ENCODE measurements around the gene COL26A1.
A peak's percentile ranks its signal among the peaks of the same experiment; 100 is the strongest.
"Not testable (repeated sequence)": the region's sequence is repeated elsewhere in the genome, so short reads cannot be mapped to it uniquely, and the experiment has no call there.

COL26A1 gene

DNA sequence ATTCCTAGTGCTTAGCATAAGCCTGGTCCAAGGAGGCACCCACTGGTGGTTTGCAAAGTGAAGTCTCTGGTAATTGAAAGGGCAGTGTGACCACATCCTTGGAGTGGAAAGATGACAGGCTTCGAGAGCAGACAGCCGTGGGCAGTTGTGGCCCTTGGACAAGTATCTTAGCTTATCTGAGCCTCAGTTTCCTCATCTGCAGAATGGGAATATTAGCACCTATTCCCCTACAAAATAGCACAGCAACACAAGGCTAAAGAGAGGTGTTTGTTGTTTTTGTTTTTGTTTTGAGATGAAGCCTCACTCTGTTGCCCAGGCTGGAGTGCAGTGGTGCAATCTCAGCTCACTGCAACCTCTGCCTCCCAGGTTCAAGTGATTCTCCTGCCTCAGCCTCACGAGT lies 237.1 kb downstream of the COL26A1 start:
- Mint-ChIP-seq H3K4me3 (no peak overlapping the region), H3K36me3 (no peaks in the 10 kb centered on the region), H3K9me3 (no peaks in the 10 kb centered on the region), H3K4me1 (no peaks in the 10 kb centered on the region), H3K27ac (no peak overlapping the region), H3K27me3 (no peaks in the 10 kb centered on the region)

- H3K4me3 Mint-ChIP-seq: no peak overlapping the region
- no peaks in the 10 kb centered on the region for H3K27me3 Mint-ChIP-seq
- no peaks in the 10 kb centered on the region for H3K9me3 Mint-ChIP-seq
- no peak overlapping the region for H3K27ac Mint-ChIP-seq
- no peaks in the 10 kb centered on the region for H3K4me1 Mint-ChIP-seq
- H3K36me3 Mint-ChIP-seq: no peaks in the 10 kb centered on the region
Measured at GRCh38 chr7:101602082-101602481, 239.4 kb downstream of the COL26A1 start.

GRCh38 chr7:101602484-101603241 lies 240.0 kb downstream of the COL26A1 start:
- Mint-ChIP-seq H3K27ac (no peak overlapping the region), H3K4me1 (no peaks in the 10 kb centered on the region), H3K9me3 (no peaks in the 10 kb centered on the region), H3K4me3 (no peak overlapping the region), H3K36me3 (no peaks in the 10 kb centered on the region), H3K27me3 (no peaks in the 10 kb centered on the region)

DNA sequence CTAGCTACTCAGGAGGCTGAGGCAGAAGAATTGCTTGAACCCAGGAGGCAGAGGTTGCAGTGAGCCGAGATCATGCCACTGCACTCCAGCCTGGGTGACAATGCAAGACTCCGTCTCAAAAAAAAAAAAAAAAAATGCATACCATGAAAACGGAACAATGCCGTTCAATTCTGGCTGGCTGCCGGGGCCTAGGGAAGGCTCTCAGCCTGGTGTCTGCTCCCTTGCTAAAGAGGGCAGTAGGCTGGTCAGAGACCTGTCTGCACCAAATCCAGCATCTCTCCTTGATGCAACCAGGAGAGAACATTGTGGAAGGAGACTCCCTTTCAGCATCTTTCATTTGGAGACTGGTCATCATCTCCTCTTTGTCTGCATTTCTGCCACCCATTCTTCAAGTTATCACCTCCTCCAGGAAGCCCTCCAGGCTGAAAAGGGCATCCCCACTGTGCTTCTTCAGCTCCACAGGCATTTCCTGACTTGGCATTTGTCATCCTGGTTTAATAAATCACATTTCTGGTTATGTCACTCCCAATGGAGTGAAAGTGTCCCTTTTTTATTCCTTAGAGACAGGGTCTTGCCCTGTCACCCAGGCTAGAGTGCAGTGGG lies 241.8 kb downstream of the COL26A1 start:
- H3K4me1 Mint-ChIP-seq: no peaks in the 10 kb centered on the region
- no peaks in the 10 kb centered on the region for H3K27me3 Mint-ChIP-seq
- H3K36me3 Mint-ChIP-seq: no peaks in the 10 kb centered on the region
- no peaks in the 10 kb centered on the region for H3K9me3 Mint-ChIP-seq
- peak overlapping the region; percentile 30 for H3K27ac Mint-ChIP-seq
- H3K4me3 Mint-ChIP-seq: no peak overlapping the region

- not testable (repeated sequence) for H3K36me3 Mint-ChIP-seq, H3K9me3 Mint-ChIP-seq, H3K4me1 Mint-ChIP-seq, H3K4me3 Mint-ChIP-seq, H3K27me3 Mint-ChIP-seq
- peak overlapping the region; percentile 30 for H3K27ac Mint-ChIP-seq
Measured at GRCh38 chr7:101604934-101605332, 242.3 kb downstream of the COL26A1 start.

- H3K36me3 Mint-ChIP-seq: no peaks in the 10 kb centered on the region
- no peaks in the 10 kb centered on the region for H3K9me3 Mint-ChIP-seq
- H3K4me1 Mint-ChIP-seq: no peaks in the 10 kb centered on the region
- peaks cover 1% of the 10 kb centered on the region for H3K27me3 Mint-ChIP-seq
- H3K27ac Mint-ChIP-seq: no peak overlapping the region
- H3K4me3 Mint-ChIP-seq: no peak overlapping the region
Measured at GRCh38 chr7:101605611-101606497, 243.2 kb downstream of the COL26A1 start.

- H3K36me3 Mint-ChIP-seq: no peaks in the 10 kb centered on the region
- peaks cover 1% of the 10 kb centered on the region for H3K27me3 Mint-ChIP-seq
- H3K9me3 Mint-ChIP-seq: no peaks in the 10 kb centered on the region
- no peak overlapping the region for H3K27ac Mint-ChIP-seq
- no peak overlapping the region for H3K4me3 Mint-ChIP-seq
- no peaks in the 10 kb centered on the region for H3K4me1 Mint-ChIP-seq
Measured at GRCh38 chr7:101606498-101606923, 243.8 kb downstream of the COL26A1 start.
